ENCODE data around the gene GPR34.

GPR34 gene

GRCh38 chrX:41655631-41656030, 33.1 kb upstream of the GPR34 start:
- Histone ChIP-seq H3K4me3 (ENCODE audit: low read depth, low read length, poor library complexity, severe bottlenecking) (no peak overlapping the region), H3K4me2 (ENCODE audit: low read length) (no peak overlapping the region), H3K9me3 (ENCODE audit: low read length) (no peaks in the 10 kb centered on the region), H2AFZ (ENCODE audit: low read length) (no peak overlapping the region), H3K27me3 (ENCODE audit: insufficient read depth, low read length) (no peaks in the 10 kb centered on the region), H3K79me2 (ENCODE audit: insufficient read depth, low read length) (no peaks in the 10 kb centered on the region), H3K4me1 (ENCODE audit: insufficient read depth, low read length, severe bottlenecking) (no peaks in the 10 kb centered on the region), H3K9me2 (ENCODE audit: low read depth, low read length) (no peaks in the 10 kb centered on the region), H3K27ac (ENCODE audit: low read depth, low read length, poor library complexity, severe bottlenecking) (no peak overlapping the region), H3F3A (ENCODE audit: insufficient read depth, low read length) (no peaks in the 10 kb centered on the region), H4K20me1 (ENCODE audit: insufficient read depth, low read length) (no peaks in the 10 kb centered on the region), H3K9ac (ENCODE audit: low read length) (no peak overlapping the region), H3K36me3 (ENCODE audit: insufficient read depth, low read length) (peaks cover 38% of the 10 kb centered on the region)
- TF ChIP-seq CTCF (IDR thresholded peaks at IDR 0.05; ENCODE audit: low read length), result no peak
- no peak for TF ChIP-seq EZH2 (IDR thresholded peaks at IDR 0.05; ENCODE audit: borderline replicate concordance, low read length)

GRCh38 chrX:41661366-41662095, 27.2 kb upstream of the GPR34 start:
- Histone ChIP-seq H3K9ac (ENCODE audit: low read length) (no peak overlapping the region), H3K4me1 (ENCODE audit: insufficient read depth, low read length, severe bottlenecking) (no peaks in the 10 kb centered on the region), H3K4me3 (ENCODE audit: low read depth, low read length, poor library complexity, severe bottlenecking) (no peak overlapping the region), H3K4me2 (ENCODE audit: low read length) (no peak overlapping the region), H3K36me3 (ENCODE audit: insufficient read depth, low read length) (peaks cover 32% of the 10 kb centered on the region), H3K27me3 (ENCODE audit: insufficient read depth, low read length) (no peaks in the 10 kb centered on the region), H4K20me1 (ENCODE audit: insufficient read depth, low read length) (no peaks in the 10 kb centered on the region), H3K27ac (ENCODE audit: low read depth, low read length, poor library complexity, severe bottlenecking) (no peak overlapping the region), H2AFZ (ENCODE audit: low read length) (no peak overlapping the region), H3K9me2 (ENCODE audit: low read depth, low read length) (no peaks in the 10 kb centered on the region), H3K9me3 (ENCODE audit: low read length) (no peaks in the 10 kb centered on the region), H3K79me2 (ENCODE audit: insufficient read depth, low read length) (no peaks in the 10 kb centered on the region), H3F3A (ENCODE audit: insufficient read depth, low read length) (no peaks in the 10 kb centered on the region)
- TF ChIP-seq CTCF (IDR thresholded peaks at IDR 0.05; ENCODE audit: low read length) (no peak), EZH2 (IDR thresholded peaks at IDR 0.05; ENCODE audit: borderline replicate concordance, low read length) (no peak)

DNA sequence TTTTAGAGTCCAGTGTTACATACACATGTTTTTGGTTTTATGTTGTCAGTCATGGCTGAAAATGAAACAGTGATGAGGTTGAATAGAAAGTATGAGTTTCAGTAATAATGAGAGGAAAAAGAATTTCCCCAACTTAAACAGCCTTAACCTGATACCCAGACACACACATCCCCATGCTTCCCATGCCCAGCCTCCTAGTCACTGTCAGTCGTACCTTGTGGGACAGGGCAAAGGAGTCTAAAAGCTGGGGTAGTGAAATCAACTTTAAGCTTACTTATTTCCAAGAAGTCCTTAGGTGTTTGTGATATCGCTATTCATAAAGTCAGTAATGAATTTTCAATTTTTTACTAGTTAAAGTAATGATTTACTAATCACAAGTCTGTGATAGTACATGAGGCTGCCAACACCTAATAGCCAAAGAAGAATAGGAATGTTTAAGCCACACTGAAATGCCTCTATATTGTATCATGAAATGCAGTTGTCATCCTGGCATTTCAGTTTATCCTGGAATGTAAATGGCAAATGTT, 24.3 kb upstream of the GPR34 start:
- H3K9me3 ChIP-seq (ENCODE audit: low read length), result no peaks in the 10 kb centered on the region
- no peak overlapping the region for H3K4me3 ChIP-seq (ENCODE audit: low read depth, low read length, poor library complexity, severe bottlenecking)
- peaks cover 21% of the 10 kb centered on the region for H3K36me3 ChIP-seq (ENCODE audit: insufficient read depth, low read length)
- H3K27ac ChIP-seq (ENCODE audit: low read depth, low read length, poor library complexity, severe bottlenecking), result no peak overlapping the region
- H4K20me1 ChIP-seq (ENCODE audit: insufficient read depth, low read length), result no peaks in the 10 kb centered on the region
- H3F3A ChIP-seq (ENCODE audit: insufficient read depth, low read length), result no peaks in the 10 kb centered on the region
- no peaks in the 10 kb centered on the region for H3K9me2 ChIP-seq (ENCODE audit: low read depth, low read length)
- no peak for TF ChIP-seq EZH2 (IDR thresholded peaks at IDR 0.05; ENCODE audit: borderline replicate concordance, low read length)
- no peak overlapping the region for H3K9ac ChIP-seq (ENCODE audit: low read length)
- no peaks in the 10 kb centered on the region for H3K79me2 ChIP-seq (ENCODE audit: insufficient read depth, low read length)
- H3K27me3 ChIP-seq (ENCODE audit: insufficient read depth, low read length), result no peaks in the 10 kb centered on the region
- no peak overlapping the region for H3K4me2 ChIP-seq (ENCODE audit: low read length)
- no peak overlapping the region for H2AFZ ChIP-seq (ENCODE audit: low read length)
- H3K4me1 ChIP-seq (ENCODE audit: insufficient read depth, low read length, severe bottlenecking), result no peaks in the 10 kb centered on the region

- Histone ChIP-seq H3K9me2 (ENCODE audit: low read depth, low read length) (no peaks in the 10 kb centered on the region), H3K9me3 (ENCODE audit: low read length) (no peaks in the 10 kb centered on the region), H3K36me3 (ENCODE audit: insufficient read depth, low read length) (peaks cover 16% of the 10 kb centered on the region; the same call in 1 of the 2 replicates), H3K79me2 (ENCODE audit: insufficient read depth, low read length) (no peaks in the 10 kb centered on the region), H3K4me2 (ENCODE audit: low read length) (no peak overlapping the region), H3K27ac (ENCODE audit: low read depth, low read length, poor library complexity, severe bottlenecking) (no peak overlapping the region), H2AFZ (ENCODE audit: low read length) (no peak overlapping the region), H3F3A (ENCODE audit: insufficient read depth, low read length) (no peaks in the 10 kb centered on the region), H3K9ac (ENCODE audit: low read length) (no peak overlapping the region), H4K20me1 (ENCODE audit: insufficient read depth, low read length) (no peaks in the 10 kb centered on the region), H3K4me3 (ENCODE audit: low read depth, low read length, poor library complexity, severe bottlenecking) (no peak overlapping the region), H3K27me3 (ENCODE audit: insufficient read depth, low read length) (no peaks in the 10 kb centered on the region), H3K4me1 (ENCODE audit: insufficient read depth, low read length, severe bottlenecking) (no peaks in the 10 kb centered on the region)
- TF ChIP-seq EZH2 (IDR thresholded peaks at IDR 0.05; ENCODE audit: borderline replicate concordance, low read length), result no peak
Measured at GRCh38 chrX:41664908-41665307, 23.9 kb upstream of the GPR34 start.
